Measurements from ENCODE around the gene GPR15. TPM values are rescaled to one million over a fixed set of nuclear protein-coding genes. Genes with fewer than 3 reads are reported as not detected.

GPR15 gene
- total RNA-seq, 1 experiment from 2014 or later = not detected

- TF ChIP-seq E2F1 (CRISPR knock-in tag; IDR thresholded peaks at IDR 0.05) = no peak
- TF ChIP-seq GABPB1 (CRISPR knock-in tag; IDR thresholded peaks at IDR 0.05) = no peak
- no peak for TF ChIP-seq ARID4B (CRISPR knock-in tag; IDR thresholded peaks at IDR 0.05; ENCODE audit: borderline replicate concordance)
- no peak for TF ChIP-seq ZNF138 (CRISPR knock-in tag; conservative IDR thresholded peaks at IDR 0.05)
These were observed 31.8 kb upstream of the GPR15 start (continued) for GRCh38 chr3:98500019-98500418.

- Mint-ChIP-seq H3K4me3 (no peak overlapping the region), H3K27me3 (ENCODE audit: low read depth) (no peaks in the 10 kb centered on the region), H3K27ac (no peak overlapping the region), H3K9me3 (0 out of 2 replicates have a peak, but pooled peaks cover 3% of the 10 kb centered on the region), H3K4me1 (no peaks in the 10 kb centered on the region), H3K36me3 (no peaks in the 10 kb centered on the region)
- ChIA-PET POLR2A (no interaction called here), CTCF (no interaction called here)
- DNase-seq (ENCODE audit: low spot score) (no peak), ATAC-seq (no peak)
- TF ChIP-seq RELA (CRISPR knock-in tag; IDR thresholded peaks at IDR 0.05; ENCODE audit: borderline replicate concordance) (no peak), CREM (CRISPR knock-in tag; IDR thresholded peaks at IDR 0.05) (no peak), CREB1 (CRISPR knock-in tag; IDR thresholded peaks at IDR 0.05) (no peak), ZNF396 (CRISPR knock-in tag; IDR thresholded peaks at IDR 0.05; ENCODE audit: borderline replicate concordance) (no peak), AFF4 (CRISPR knock-in tag; IDR thresholded peaks at IDR 0.05; ENCODE audit: borderline replicate concordance) (no peak), SOX15 (CRISPR knock-in tag; IDR thresholded peaks at IDR 0.05) (no peak), NR1H2 (CRISPR knock-in tag; IDR thresholded peaks at IDR 0.05) (no peak), ATF3 (CRISPR knock-in tag; conservative IDR thresholded peaks at IDR 0.05) (no peak), FOXJ3 (CRISPR knock-in tag; IDR thresholded peaks at IDR 0.05; ENCODE audit: borderline replicate concordance) (no peak), ZNF425 (CRISPR knock-in tag; conservative IDR thresholded peaks at IDR 0.05) (no peak), FOXK1 (CRISPR knock-in tag; IDR thresholded peaks at IDR 0.05) (no peak), RORB (CRISPR knock-in tag; IDR thresholded peaks at IDR 0.05) (no peak), NFYB (CRISPR knock-in tag; conservative IDR thresholded peaks at IDR 0.05; ENCODE audit: low read depth) (no peak), NFATC4 (CRISPR knock-in tag; IDR thresholded peaks at IDR 0.05) (no peak), ELF4 (CRISPR knock-in tag; IDR thresholded peaks at IDR 0.05; ENCODE audit: low read depth) (no peak), MLX (CRISPR knock-in tag; IDR thresholded peaks at IDR 0.05) (no peak), ATF2 (CRISPR knock-in tag; IDR thresholded peaks at IDR 0.05; ENCODE audit: borderline replicate concordance, low read depth) (no peak), ZBTB21 (CRISPR knock-in tag; IDR thresholded peaks at IDR 0.05; ENCODE audit: borderline replicate concordance) (no peak), JAZF1 (CRISPR knock-in tag; IDR thresholded peaks at IDR 0.05) (no peak)
These were observed 30.5 kb upstream of the GPR15 start for GRCh38 chr3:98501270-98501669.

Data from WTC11 (cell line).